GM19238 (cell line): ENCODE results near the gene MADD.

Experiments used
- DNase-seq: peaks from one replicate; pipeline ENCODE4 v3.0.0; 2011; ENCODE audit warnings: low spot score; ENCODE audit not compliant: insufficient read length

Gene MADD

GRCh38 chr11:47379317-47379716 lies 109.4 kb downstream of the MADD start:
- no peak for DNase-seq
